ENCODE results near the gene TEX19. TPM values are rescaled to one million over a fixed set of nuclear protein-coding genes. Genes with fewer than 3 reads are reported as not detected.

TEX19 gene
- total RNA-seq, 1 donor = under 0.01 TPM

DNA sequence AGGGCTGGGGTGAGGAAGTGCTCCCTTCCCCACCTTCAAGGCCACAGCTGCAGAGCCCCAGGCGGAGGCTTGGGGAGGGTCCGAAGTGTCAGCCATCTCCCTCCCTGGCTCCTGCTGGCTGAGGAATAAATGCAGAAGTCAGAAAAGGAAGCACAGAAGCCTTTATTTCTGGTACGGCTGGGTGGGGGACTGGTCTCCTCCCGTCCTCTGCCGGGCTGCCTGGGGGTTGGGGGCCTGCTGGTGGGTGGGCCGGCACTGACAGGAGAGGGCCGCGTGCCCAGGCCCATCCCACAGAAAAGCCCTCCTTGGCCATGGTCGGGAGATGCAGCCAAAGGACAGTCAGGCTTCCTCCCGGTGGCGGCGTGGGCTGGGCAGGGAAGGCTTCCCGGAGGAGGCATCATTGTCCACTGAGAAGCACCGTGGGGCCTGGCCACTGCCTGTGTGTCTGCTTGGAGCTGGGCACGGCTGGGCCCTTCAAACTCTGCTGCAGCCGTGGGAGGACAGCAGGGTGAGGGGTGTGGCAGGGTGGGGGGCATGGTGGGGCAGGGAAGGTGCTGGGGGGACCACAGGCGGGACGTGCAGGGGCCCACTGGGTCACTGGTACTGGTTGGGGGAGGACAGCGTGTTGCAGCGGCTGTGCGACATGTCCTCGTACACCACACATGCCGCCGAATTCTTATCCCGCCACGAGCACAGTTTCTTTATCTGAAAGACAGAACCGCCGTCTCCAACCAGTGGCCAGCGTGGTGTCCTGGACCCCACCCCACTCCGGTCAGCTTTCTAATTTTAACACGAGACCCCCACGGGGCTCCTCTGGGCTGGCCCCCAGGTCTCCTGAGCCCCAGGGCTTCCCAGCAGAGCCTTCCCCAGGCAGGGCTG lies 44.1 kb upstream of the TEX19 start:
- TF ChIP-seq, protein P1, sequence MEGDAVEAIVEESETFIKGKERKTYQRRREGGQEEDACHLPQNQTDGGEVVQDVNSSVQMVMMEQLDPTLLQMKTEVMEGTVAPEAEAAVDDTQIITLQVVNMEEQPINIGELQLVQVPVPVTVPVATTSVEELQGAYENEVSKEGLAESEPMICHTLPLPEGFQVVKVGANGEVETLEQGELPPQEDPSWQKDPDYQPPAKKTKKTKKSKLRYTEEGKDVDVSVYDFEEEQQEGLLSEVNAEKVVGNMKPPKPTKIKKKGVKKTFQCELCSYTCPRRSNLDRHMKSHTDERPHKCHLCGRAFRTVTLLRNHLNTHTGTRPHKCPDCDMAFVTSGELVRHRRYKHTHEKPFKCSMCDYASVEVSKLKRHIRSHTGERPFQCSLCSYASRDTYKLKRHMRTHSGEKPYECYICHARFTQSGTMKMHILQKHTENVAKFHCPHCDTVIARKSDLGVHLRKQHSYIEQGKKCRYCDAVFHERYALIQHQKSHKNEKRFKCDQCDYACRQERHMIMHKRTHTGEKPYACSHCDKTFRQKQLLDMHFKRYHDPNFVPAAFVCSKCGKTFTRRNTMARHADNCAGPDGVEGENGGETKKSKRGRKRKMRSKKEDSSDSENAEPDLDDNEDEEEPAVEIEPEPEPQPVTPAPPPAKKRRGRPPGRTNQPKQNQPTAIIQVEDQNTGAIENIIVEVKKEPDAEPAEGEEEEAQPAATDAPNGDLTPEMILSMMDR (IDR thresholded peaks at IDR 0.05; ENCODE audit: extremely low read depth, low read depth, low read length) = no peak
- Histone ChIP-seq H3K4me3 (ENCODE audit: insufficient read depth, low read length) (no peak overlapping the region), H3K4me2 (ENCODE audit: insufficient read depth, low read length) (no peak overlapping the region), H3K9me3 (ENCODE audit: low read depth, low read length) (no peaks in the 10 kb centered on the region), H3K27ac (ENCODE audit: low read depth, low read length) (no peak overlapping the region), H4K20me1 (ENCODE audit: insufficient read depth, low read length) (no peaks in the 10 kb centered on the region), H3K4me1 (ENCODE audit: insufficient read depth, low read length) (no peaks in the 10 kb centered on the region), H3K27me3 (ENCODE audit: insufficient read depth, low read length) (peaks cover 34% of the 10 kb centered on the region), H3K79me2 (ENCODE audit: insufficient read depth, low read length) (no peaks in the 10 kb centered on the region), H3K36me3 (ENCODE audit: insufficient read depth, low read length) (no peaks in the 10 kb centered on the region), H2AFZ (ENCODE audit: low read length) (no peak overlapping the region)
- DNase-seq (ENCODE audit: insufficient read length, low spot score, missing footprints) = peak; percentile 86

DNA sequence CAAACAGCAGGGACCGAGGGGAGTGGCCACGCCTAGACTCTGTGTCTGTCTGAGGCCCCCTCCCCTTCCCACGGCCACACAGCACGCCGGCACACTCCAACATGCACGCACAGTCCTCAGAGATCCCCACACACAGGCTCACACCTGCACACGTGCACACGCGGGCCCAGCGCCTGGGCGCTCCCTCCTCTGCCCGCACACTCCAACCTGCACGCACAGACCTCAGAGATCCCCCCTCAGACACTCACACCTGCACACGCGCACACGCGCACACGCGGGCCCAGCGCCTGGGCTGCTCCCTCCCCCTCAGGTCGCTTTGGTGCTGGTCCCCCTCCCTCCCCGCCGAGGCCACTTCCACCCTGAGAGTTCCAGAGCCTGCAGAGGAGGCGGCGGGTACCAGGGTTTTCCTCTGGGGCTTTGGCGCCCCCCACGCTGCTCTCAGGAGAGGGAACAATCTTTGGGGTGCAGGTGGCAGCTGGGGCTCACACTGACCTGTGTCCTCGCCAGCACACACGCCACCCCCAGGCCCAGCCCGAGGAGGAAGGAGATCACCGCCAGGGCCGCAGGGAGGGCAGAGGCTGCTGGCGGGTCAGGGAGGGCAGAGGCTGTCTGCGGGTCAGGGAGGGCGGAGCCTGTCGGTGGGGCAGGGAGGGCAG lies 43.2 kb upstream of the TEX19 start:
- peak; percentile 81 for DNase-seq (ENCODE audit: insufficient read length, low spot score, missing footprints)
- H3K36me3 ChIP-seq (ENCODE audit: insufficient read depth, low read length) = no peaks in the 10 kb centered on the region
- peaks cover 29% of the 10 kb centered on the region for H3K27me3 ChIP-seq (ENCODE audit: insufficient read depth, low read length)
- TF ChIP-seq, protein P1 (IDR thresholded peaks at IDR 0.05; ENCODE audit: extremely low read depth, low read depth, low read length) = no peak
- H3K4me1 ChIP-seq (ENCODE audit: insufficient read depth, low read length) = no peaks in the 10 kb centered on the region
- no peak overlapping the region for H2AFZ ChIP-seq (ENCODE audit: low read length)
- no peaks in the 10 kb centered on the region for H4K20me1 ChIP-seq (ENCODE audit: insufficient read depth, low read length)
- no peak overlapping the region for H3K4me2 ChIP-seq (ENCODE audit: insufficient read depth, low read length)
- no peak overlapping the region for H3K4me3 ChIP-seq (ENCODE audit: insufficient read depth, low read length)
- H3K9me3 ChIP-seq (ENCODE audit: low read depth, low read length) = no peaks in the 10 kb centered on the region
- no peaks in the 10 kb centered on the region for H3K79me2 ChIP-seq (ENCODE audit: insufficient read depth, low read length)
- H3K27ac ChIP-seq (ENCODE audit: low read depth, low read length) = no peak overlapping the region

DNA sequence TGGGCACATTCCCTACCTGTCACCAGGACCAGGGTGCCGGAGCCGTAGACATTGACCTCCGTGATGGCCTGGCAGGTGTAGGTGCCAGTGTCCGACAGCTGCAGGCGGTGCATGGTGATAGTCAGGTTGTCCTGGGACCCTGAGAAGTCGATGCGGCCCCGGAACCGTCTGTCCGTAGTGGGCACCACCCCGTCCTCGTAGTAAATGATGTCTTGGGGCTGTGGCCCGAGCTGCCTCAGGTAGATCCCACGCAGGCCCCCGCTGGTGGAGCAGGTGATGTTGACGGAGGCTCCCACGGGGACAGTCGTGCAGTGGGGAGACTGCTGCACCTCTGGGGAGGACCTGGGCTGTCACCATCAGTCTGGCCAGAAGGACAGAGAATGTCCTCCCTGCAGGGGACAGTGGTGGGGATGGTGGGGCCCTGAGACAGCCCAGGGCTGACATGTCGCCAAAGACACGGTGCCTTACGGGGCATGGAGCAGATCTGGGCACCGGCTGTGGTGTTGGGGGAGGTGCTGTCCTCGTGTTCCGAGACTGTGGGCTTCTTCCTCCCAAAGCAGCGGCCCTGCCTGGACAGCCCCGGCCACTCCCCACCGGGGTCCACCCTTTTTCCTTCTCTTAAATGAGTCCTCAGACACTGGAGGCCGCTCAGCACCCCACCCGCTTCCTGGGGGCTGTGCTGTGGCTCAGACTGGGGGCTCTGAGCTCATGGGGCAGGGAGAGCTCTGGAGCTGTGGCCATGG lies 42.2 kb upstream of the TEX19 start:
- H3K79me2 ChIP-seq (ENCODE audit: insufficient read depth, low read length) = no peaks in the 10 kb centered on the region
- H3K27me3 ChIP-seq (ENCODE audit: insufficient read depth, low read length) = peaks cover 29% of the 10 kb centered on the region

More for the DNA sequence above, 42.2 kb upstream of the TEX19 start:
- Histone ChIP-seq H3K4me3 (ENCODE audit: insufficient read depth, low read length) (no peak overlapping the region), H3K4me2 (ENCODE audit: insufficient read depth, low read length) (no peak overlapping the region), H3K4me1 (ENCODE audit: insufficient read depth, low read length) (no peaks in the 10 kb centered on the region), H2AFZ (ENCODE audit: low read length) (no peak overlapping the region), H3K27ac (ENCODE audit: low read depth, low read length) (no peak overlapping the region), H3K9me3 (ENCODE audit: low read depth, low read length) (no peaks in the 10 kb centered on the region), H4K20me1 (ENCODE audit: insufficient read depth, low read length) (no peaks in the 10 kb centered on the region), H3K36me3 (ENCODE audit: insufficient read depth, low read length) (no peaks in the 10 kb centered on the region)
- TF ChIP-seq, protein P1 (IDR thresholded peaks at IDR 0.05; ENCODE audit: extremely low read depth, low read depth, low read length) = no peak
- DNase-seq (ENCODE audit: insufficient read length, low spot score, missing footprints) = no peak

Measured in osteoblast (primary cell).